Testis (tissue), 3 donors: ENCODE measurements around the gene GRB14. TPM values are rescaled to one million over a fixed set of nuclear protein-coding genes. Genes with fewer than 3 reads are reported as not detected.

Experiments used
- DNase-seq: peaks from one replicate; pipeline ENCODE4 v3.0.0-alpha.2; 2019
- H3K27ac ChIP-seq, 2 donors: fragments of 200-600 bp; sonication (generic); one replicate each; pipeline ENCODE4 v1.5.1; 2019
- H3K27me3 ChIP-seq: fragments of 200-600 bp; sonication (generic); one replicate; pipeline ENCODE4 v1.5.1; 2019
- H3K36me3 ChIP-seq: fragments of 200-600 bp; sonication (generic); one replicate; pipeline ENCODE4 v1.5.1; 2017; ENCODE audit warnings: low read depth; ENCODE audit errors: missing control alignments
- H3K4me1 ChIP-seq: fragments of 200-600 bp; sonication (generic); one replicate; pipeline ENCODE4 v1.5.1; 2019
- H3K4me3 ChIP-seq, 2 donors: fragments of 200-600 bp; sonication (generic); one replicate each; pipeline ENCODE4 v1.5.1; 2017 to 2019
- H3K9me3 ChIP-seq: fragments of 200-600 bp; sonication (generic); one replicate; pipeline ENCODE4 v1.5.1; 2017
- POLR2A ChIP-seq: fragments of 450-650 bp; IDR thresholded peaks from one replicate; pipeline ENCODE4 v1.6.1; 2017; ENCODE audit warnings: antibody characterized with exemption, mild to moderate bottlenecking, moderate library complexity
- WGBS, 2 donors: methylation state at CpG; one replicate each; pipeline ENCODE4 v1.1.5; 2018; 5-methylcytosine and 5-hydroxymethylcytosine counted together
- intact Hi-C: fragments of 100-400 bp; cut with DNase I; formaldehyde crosslinking; loops from one replicate; pipeline ENCODE4 v1.15.1; 2023; ENCODE audit warnings: low total_unique reads
- polyA plus RNA-seq: library from polyadenylated mRNA; stranded (reverse); fragments of 350-450 nt; fragmentation: Illumina TruSeq; extraction: RNeasy Lipid Tissue Mini Kit (QIAGEN cat#74804); gene quantifications from one replicate; pipeline ENCODE4 v1.2.3, GENCODE V29; 2014; ENCODE audit warnings: low read depth, low replicate concordance; ENCODE audit not compliant: insufficient read depth
- total RNA-seq, 2 donors: library from RNA; depleted of rRNA; stranded (reverse); fragments of >200 nt; gene quantifications; one replicate each; pipeline ENCODE4 v1.2.3, GENCODE V29; 2016
- TF ChIP-seq, protein P1 (sequence below), 3 experiments: fragments of 450-650 bp in 2 of 3; fragments of 200-600 bp in 1 of 3; sonication (generic) in 1 of 3; IDR thresholded peaks; one replicate each; pipeline ENCODE4 v1.5.1; 2016 to 2019; ENCODE audit warnings: antibody characterized with exemption in 3 of 3, mild to moderate bottlenecking in 2 of 3, moderate library complexity in 1 of 3

Gene GRB14
- total and polyA plus RNA-seq, 3 donors from 2014 or later = 30.6 to 67.3 (median 59.0) TPM

DNA sequence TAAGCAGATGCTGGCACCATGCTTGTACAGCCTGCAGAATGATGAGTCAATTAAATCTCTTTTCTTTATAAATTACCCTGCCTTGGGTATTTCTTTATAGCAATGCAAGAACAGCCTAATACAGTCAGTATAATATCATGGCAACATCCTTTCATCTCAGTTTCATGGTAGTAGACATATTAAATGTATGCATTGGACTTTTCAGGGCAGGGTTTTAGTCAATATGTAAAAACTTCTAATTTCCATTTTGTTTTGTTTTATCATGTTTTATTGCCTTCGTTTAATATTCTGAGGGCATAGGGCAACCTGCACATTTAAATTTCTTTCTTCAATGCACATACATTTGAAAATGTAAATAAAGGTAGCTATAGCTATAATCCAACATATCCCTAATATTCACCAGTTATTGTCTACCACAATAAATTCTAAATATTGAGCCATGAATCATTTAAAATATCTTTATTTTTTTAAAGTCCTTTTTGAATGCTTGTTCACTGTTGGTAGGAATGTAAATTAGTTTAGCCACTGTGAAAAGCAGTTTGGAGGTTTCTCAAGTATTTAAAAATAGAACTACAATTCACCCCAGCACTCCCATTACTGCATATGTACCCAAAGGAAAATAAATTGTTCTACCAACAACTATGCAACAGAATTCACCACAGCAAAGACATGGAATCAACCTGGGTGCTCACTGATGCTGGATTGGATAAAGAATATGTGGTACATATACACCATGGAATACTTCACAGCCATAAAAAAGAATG is 41.8 kb upstream of the GRB14 start:
- TF ChIP-seq POLR2A = no peak
- TF ChIP-seq, protein P1, sequence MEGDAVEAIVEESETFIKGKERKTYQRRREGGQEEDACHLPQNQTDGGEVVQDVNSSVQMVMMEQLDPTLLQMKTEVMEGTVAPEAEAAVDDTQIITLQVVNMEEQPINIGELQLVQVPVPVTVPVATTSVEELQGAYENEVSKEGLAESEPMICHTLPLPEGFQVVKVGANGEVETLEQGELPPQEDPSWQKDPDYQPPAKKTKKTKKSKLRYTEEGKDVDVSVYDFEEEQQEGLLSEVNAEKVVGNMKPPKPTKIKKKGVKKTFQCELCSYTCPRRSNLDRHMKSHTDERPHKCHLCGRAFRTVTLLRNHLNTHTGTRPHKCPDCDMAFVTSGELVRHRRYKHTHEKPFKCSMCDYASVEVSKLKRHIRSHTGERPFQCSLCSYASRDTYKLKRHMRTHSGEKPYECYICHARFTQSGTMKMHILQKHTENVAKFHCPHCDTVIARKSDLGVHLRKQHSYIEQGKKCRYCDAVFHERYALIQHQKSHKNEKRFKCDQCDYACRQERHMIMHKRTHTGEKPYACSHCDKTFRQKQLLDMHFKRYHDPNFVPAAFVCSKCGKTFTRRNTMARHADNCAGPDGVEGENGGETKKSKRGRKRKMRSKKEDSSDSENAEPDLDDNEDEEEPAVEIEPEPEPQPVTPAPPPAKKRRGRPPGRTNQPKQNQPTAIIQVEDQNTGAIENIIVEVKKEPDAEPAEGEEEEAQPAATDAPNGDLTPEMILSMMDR (IDR thresholded peaks at IDR 0.05) = no peak
- intact Hi-C loops = no loop called here
- no peak overlapping the region for H3K4me3 ChIP-seq
- H3K4me1 ChIP-seq = no peaks in the 10 kb centered on the region
- H3K27me3 ChIP-seq = no peaks in the 10 kb centered on the region
- no peak overlapping the region for H3K27ac ChIP-seq
- no peak for DNase-seq
- H3K36me3 ChIP-seq = no peaks in the 10 kb centered on the region
- WGBS, 2 donors = 87 to 89% methylated on average over 1 of the region's 1 CpG
- no peaks in the 10 kb centered on the region for H3K9me3 ChIP-seq

DNA sequence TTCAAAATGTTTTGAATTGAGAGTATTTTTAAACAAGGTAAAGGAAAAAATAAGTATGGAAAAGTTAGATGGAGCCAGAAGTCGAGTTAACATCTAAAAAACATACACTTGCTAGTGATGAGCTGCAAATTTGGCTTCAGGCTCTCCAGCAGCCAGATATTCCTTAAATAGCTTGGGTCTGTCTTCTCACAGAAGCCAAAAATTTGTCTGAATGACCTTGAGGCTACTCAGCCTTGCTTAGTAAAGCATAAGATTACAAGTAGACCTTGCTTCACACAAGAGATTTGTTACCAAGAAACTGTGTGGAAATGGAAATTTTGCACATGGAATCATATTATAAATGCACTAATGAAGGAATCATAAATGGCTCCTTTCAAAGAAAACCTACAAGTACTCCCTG is 40.8 kb upstream of the GRB14 start:
- WGBS, 2 donors = 33 to 52% methylated on average over 1 of the region's 1 CpG
- no peak overlapping the region for H3K27ac ChIP-seq
- H3K27me3 ChIP-seq = no peaks in the 10 kb centered on the region
- no peak for TF ChIP-seq POLR2A
- TF ChIP-seq, protein P1 (IDR thresholded peaks at IDR 0.05) = no peak
- H3K36me3 ChIP-seq = no peaks in the 10 kb centered on the region
- H3K9me3 ChIP-seq = no peaks in the 10 kb centered on the region
- H3K4me1 ChIP-seq = no peaks in the 10 kb centered on the region
- no peak for DNase-seq
- H3K4me3 ChIP-seq = no peak overlapping the region
- intact Hi-C loops = no loop called here

DNA sequence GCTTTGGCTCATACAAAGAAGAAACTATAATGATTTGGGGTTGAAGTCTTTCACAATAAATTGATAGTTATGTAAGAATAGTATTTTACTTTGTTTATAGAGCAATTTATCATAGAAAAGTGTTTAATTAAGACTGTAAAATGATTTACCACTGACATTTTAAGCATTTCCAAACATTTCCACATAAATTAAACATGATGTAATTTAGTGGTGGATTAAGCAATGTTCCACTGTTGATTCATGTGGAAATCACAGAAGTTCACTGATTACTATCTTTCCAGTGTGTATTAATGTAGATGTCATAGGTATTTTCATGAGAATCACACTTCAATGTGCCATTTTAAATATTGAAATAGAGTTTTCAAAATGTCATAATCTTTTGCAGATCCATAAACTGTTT is 40.1 kb upstream of the GRB14 start:
- no peak for DNase-seq
- no peak overlapping the region for H3K27ac ChIP-seq
- no peaks in the 10 kb centered on the region for H3K36me3 ChIP-seq
- no peaks in the 10 kb centered on the region for H3K27me3 ChIP-seq
- intact Hi-C loops = no loop called here
- no peak overlapping the region for H3K4me3 ChIP-seq
- TF ChIP-seq POLR2A = no peak
- TF ChIP-seq, protein P1 (IDR thresholded peaks at IDR 0.05) = no peak
- no peaks in the 10 kb centered on the region for H3K4me1 ChIP-seq
- H3K9me3 ChIP-seq = no peaks in the 10 kb centered on the region

DNA sequence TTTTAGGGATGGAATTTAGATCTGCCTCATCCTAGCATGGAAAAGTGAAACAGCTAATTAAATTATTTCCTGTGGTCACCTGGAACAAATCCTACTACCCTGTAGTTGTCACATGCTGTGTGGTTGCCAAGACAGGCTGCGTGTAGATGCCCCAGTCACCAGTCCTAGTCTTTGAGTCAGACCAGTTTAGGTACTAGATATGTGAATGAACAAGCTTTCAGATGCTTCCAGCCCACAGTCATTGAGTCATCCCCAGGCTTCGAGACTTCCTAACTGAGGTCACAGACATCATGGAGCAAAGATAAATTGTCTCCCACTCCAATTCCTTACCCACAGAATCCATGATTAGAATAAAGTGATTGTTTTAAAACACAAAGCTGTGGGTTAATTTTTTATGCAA is 35.8 kb upstream of the GRB14 start:
- Histone ChIP-seq H3K4me3 (no peak overlapping the region), H3K27me3 (no peaks in the 10 kb centered on the region), H3K27ac (no peak overlapping the region), H3K36me3 (no peaks in the 10 kb centered on the region), H3K9me3 (no peaks in the 10 kb centered on the region), H3K4me1 (no peaks in the 10 kb centered on the region)
- no peak for TF ChIP-seq POLR2A
- TF ChIP-seq, protein P1 (IDR thresholded peaks at IDR 0.05) = no peak
- 91 to 96% methylated on average over 2 of the region's 2 CpGs for WGBS, 2 donors
- no peak for DNase-seq
- intact Hi-C loops = no loop called here

DNA sequence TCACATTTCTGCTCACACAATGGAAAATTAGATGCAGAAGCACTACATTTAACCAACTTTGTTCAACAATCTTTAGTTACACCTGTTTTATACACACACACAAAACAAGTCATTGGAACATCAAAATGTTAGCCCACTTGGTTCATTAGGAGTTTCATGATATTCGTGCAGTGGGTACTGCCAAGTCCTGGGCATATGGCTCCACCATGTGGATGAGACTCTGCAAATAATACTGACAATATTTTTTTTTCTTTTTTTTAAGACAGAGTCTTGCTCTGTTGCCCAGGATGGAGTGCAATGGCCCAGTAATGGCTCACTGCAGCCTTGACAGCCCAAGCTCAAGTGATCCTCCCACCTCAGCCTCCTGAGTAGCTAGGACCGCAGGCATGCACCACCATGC is 34.5 kb upstream of the GRB14 start:
- Histone ChIP-seq H3K27ac (no peak overlapping the region), H3K36me3 (no peaks in the 10 kb centered on the region), H3K4me1 (no peaks in the 10 kb centered on the region), H3K4me3 (no peak overlapping the region), H3K9me3 (no peaks in the 10 kb centered on the region), H3K27me3 (no peaks in the 10 kb centered on the region)
- no peak for DNase-seq
- TF ChIP-seq, protein P1 (IDR thresholded peaks at IDR 0.05) = no peak
- intact Hi-C loops = no loop called here
- whole genome bisulfite sequencing, 2 donors = 90 to 92% methylated on average over 2 of the region's 2 CpGs
